ENCODE results near the gene PPFIA2.

Gene PPFIA2

DNA sequence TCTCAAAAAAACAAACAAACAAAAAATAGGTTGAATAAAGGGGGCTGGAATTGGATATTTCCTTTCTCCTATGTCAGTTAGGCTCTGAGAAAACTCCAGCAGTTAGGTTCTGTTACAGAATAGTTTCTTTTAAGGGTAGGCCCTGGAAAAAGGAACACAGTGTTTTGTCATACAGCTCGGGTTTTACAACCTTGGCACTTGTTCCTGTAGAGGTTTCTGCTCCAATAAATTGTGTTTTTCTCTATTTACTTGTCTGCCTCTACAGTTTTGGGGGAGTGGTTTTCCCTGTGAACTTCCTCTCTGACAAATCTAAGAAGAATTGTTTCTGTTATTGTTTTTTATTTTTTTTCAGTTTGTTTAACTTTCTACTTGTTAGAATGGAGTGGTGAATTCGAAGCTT is 513.7 kb downstream of the PPFIA2 start:
- TF ChIP-seq POLR2AphosphoS5 (IDR thresholded peaks at IDR 0.05; ENCODE audit: low read depth, low read length) (no peak), SIN3A (IDR thresholded peaks at IDR 0.05; ENCODE audit: borderline replicate concordance, insufficient read depth, low read length) (no peak), FOXP2 (optimal IDR thresholded peaks at IDR 0.05; ENCODE audit: borderline replicate concordance, extremely low read depth, extremely low read length, insufficient read depth) (no peak), TAF1 (IDR thresholded peaks at IDR 0.05; ENCODE audit: borderline replicate concordance, insufficient read depth, low read length) (no peak)
- TF ChIP-seq, protein P1, sequence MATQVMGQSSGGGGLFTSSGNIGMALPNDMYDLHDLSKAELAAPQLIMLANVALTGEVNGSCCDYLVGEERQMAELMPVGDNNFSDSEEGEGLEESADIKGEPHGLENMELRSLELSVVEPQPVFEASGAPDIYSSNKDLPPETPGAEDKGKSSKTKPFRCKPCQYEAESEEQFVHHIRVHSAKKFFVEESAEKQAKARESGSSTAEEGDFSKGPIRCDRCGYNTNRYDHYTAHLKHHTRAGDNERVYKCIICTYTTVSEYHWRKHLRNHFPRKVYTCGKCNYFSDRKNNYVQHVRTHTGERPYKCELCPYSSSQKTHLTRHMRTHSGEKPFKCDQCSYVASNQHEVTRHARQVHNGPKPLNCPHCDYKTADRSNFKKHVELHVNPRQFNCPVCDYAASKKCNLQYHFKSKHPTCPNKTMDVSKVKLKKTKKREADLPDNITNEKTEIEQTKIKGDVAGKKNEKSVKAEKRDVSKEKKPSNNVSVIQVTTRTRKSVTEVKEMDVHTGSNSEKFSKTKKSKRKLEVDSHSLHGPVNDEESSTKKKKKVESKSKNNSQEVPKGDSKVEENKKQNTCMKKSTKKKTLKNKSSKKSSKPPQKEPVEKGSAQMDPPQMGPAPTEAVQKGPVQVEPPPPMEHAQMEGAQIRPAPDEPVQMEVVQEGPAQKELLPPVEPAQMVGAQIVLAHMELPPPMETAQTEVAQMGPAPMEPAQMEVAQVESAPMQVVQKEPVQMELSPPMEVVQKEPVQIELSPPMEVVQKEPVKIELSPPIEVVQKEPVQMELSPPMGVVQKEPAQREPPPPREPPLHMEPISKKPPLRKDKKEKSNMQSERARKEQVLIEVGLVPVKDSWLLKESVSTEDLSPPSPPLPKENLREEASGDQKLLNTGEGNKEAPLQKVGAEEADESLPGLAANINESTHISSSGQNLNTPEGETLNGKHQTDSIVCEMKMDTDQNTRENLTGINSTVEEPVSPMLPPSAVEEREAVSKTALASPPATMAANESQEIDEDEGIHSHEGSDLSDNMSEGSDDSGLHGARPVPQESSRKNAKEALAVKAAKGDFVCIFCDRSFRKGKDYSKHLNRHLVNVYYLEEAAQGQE (IDR thresholded peaks at IDR 0.05; ENCODE audit: insufficient read depth in 1 of 2, low read depth in 2 of 2, low read length in 2 of 2), result no peak

DNA sequence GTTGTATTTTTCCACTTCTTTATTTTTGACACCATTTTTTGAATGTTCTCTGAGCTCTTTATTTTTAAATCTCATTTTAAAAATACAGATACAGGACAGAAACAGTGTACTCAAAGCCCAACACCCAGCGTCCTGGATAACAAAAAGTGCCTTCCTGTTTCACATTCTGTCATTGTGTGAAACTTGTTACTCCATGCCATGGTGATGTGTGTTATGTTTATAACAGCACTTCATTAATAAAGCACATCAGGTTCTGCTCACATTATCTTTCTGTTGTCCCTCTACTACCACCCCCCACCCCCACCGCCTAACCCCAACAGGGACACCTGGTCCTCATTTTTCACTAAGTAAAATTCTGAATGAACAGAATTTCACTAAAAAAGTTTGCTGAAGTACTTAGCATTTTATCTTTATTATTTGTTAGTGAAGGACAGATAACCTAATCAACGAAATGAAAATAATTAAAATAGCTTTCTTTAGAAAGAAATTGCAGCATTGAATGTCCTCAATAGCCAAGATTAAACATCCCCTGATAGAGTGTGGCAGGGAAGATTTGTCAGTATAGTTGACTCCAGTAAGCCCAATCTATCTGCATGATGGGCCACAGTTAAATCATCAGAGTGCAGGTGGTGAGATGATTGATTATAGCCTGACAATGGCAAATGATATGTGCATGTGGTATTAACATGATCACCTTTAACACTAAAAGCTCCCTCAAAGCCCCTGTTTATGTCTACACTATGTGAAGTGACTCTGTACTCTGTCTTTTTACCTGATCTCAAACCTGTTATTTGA is 527.4 kb downstream of the PPFIA2 start:
- TF ChIP-seq POLR2AphosphoS5 (IDR thresholded peaks at IDR 0.05; ENCODE audit: low read depth, low read length) (no peak), FOXP2 (optimal IDR thresholded peaks at IDR 0.05; ENCODE audit: borderline replicate concordance, extremely low read depth, extremely low read length, insufficient read depth) (no peak), TAF1 (IDR thresholded peaks at IDR 0.05; ENCODE audit: borderline replicate concordance, insufficient read depth, low read length) (no peak), SIN3A (IDR thresholded peaks at IDR 0.05; ENCODE audit: borderline replicate concordance, insufficient read depth, low read length) (no peak)

DNA sequence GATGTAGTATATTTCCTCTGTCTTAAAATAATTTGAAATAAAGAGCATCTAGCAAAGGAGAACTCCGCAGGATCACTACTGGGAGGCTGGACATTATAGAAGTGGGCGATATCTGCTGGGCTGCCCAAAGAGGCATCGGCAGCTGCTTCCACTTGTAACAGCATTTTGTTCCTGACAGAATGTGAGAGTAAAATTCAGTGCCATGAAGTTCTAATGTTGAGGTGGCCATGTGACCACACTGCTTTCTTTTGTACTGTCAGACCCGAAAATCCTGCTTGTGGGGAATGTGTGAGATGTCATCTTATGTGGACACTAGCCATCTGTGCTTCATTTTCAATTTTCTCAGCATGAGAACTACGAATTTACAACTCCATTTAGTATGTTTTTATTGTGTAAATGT is 529.4 kb downstream of the PPFIA2 start:
- no peak for TF ChIP-seq FOXP2 (optimal IDR thresholded peaks at IDR 0.05; ENCODE audit: borderline replicate concordance, extremely low read depth, extremely low read length, insufficient read depth)
- TF ChIP-seq POLR2AphosphoS5 (IDR thresholded peaks at IDR 0.05; ENCODE audit: low read depth, low read length), result no peak
- no peak for TF ChIP-seq TAF1 (IDR thresholded peaks at IDR 0.05; ENCODE audit: borderline replicate concordance, insufficient read depth, low read length)
- no peak for TF ChIP-seq SIN3A (IDR thresholded peaks at IDR 0.05; ENCODE audit: borderline replicate concordance, insufficient read depth, low read length)

GRCh38 chr12:81224626-81225025 is 534.5 kb downstream of the PPFIA2 start:
- no peak for TF ChIP-seq SIN3A (IDR thresholded peaks at IDR 0.05; ENCODE audit: borderline replicate concordance, insufficient read depth, low read length)
- no peak for TF ChIP-seq TAF1 (IDR thresholded peaks at IDR 0.05; ENCODE audit: borderline replicate concordance, insufficient read depth, low read length)
- TF ChIP-seq POLR2AphosphoS5 (IDR thresholded peaks at IDR 0.05; ENCODE audit: low read depth, low read length), result no peak
- no peak for TF ChIP-seq FOXP2 (optimal IDR thresholded peaks at IDR 0.05; ENCODE audit: borderline replicate concordance, extremely low read depth, extremely low read length, insufficient read depth)
- TF ChIP-seq, protein P1 (IDR thresholded peaks at IDR 0.05; ENCODE audit: insufficient read depth in 1 of 2, low read depth in 2 of 2, low read length in 2 of 2), result no peak

- TF ChIP-seq, protein P1 (IDR thresholded peaks at IDR 0.05; ENCODE audit: insufficient read depth in 1 of 2, low read depth in 2 of 2, low read length in 2 of 2), result no peak
- no peak for TF ChIP-seq TAF1 (IDR thresholded peaks at IDR 0.05; ENCODE audit: borderline replicate concordance, insufficient read depth, low read length)
- no peak for TF ChIP-seq SIN3A (IDR thresholded peaks at IDR 0.05; ENCODE audit: borderline replicate concordance, insufficient read depth, low read length)
- no peak for TF ChIP-seq FOXP2 (optimal IDR thresholded peaks at IDR 0.05; ENCODE audit: borderline replicate concordance, extremely low read depth, extremely low read length, insufficient read depth)
- no peak for TF ChIP-seq POLR2AphosphoS5 (IDR thresholded peaks at IDR 0.05; ENCODE audit: low read depth, low read length)
Observed at GRCh38 chr12:81222846-81223592, 536.1 kb downstream of the PPFIA2 start.
